IMR-90 (cell line): Measurements from ENCODE around the gene C10orf95. TPM values are rescaled to one million over a fixed set of nuclear protein-coding genes. Genes with fewer than 3 reads are reported as not detected.

ENCODE experiments used
- ATAC-seq: fragments of 200-7000 bp; cut with Tn5 transposase; 2 replicates; pipeline ENCODE4 v1.9.1; 2020; ENCODE audit warnings: low read depth, mild to moderate bottlenecking, moderate library complexity
- BruUV-seq: library from RNA; stranded (reverse); fragments of 400-500 nt; replicated peaks from 2 replicates; lab custom pipeline; 2021; lab: Mats Ljungman, UMichigan
- CTCF ChIA-PET: fragments of 300-600 bp; formaldehyde crosslinking; extraction: SDS; loops from one replicate; lab custom pipeline; 2021; ENCODE audit warnings: antibody characterized with exemption; lab: Yijun Ruan, JAX
- POLR2A ChIA-PET: fragments of 300-600 bp; sonication (Branson Sonifier 250); formaldehyde crosslinking; loops from one replicate; lab custom pipeline; 2022; ENCODE audit warnings: antibody characterized with exemption; ENCODE audit not compliant: unreplicated experiment; lab: Charles Lee
- DNase-seq: peaks from one replicate; pipeline ENCODE4 v3.0.0; 2013
- H2AFZ ChIP-seq: replicated peaks from 2 replicates; pipeline ENCODE3; 2013; ENCODE audit warnings: low read length, mild to moderate bottlenecking; ENCODE audit not compliant: poor library complexity
- H2AK5ac ChIP-seq: 2 replicates; pipeline ENCODE4 v1.6.1; 2013; ENCODE audit warnings: low read depth, low read length, inconsistent platforms
- H2AK9ac ChIP-seq: replicated peaks from 2 replicates; pipeline ENCODE3; 2013; ENCODE audit warnings: mild to moderate bottlenecking, low read depth, low read length, moderate library complexity; ENCODE audit not compliant: poor library complexity
- H2BK120ac ChIP-seq: 2 replicates; pipeline ENCODE4 v1.6.1; 2013; ENCODE audit warnings: low read depth, low read length, inconsistent platforms
- H2BK15ac ChIP-seq: 3 replicates; pipeline ENCODE4 v1.6.1; 2013; ENCODE audit warnings: low read depth, low read length, inconsistent platforms
- H2BK20ac ChIP-seq: 2 replicates; pipeline ENCODE4 v1.6.1; 2013; ENCODE audit warnings: low read depth, mild to moderate bottlenecking, inconsistent platforms, low read length, moderate library complexity
- H2BK5ac ChIP-seq: 2 replicates; pipeline ENCODE4 v1.6.1; 2013; ENCODE audit warnings: mild to moderate bottlenecking, low read depth, low read length, inconsistent platforms; ENCODE audit not compliant: poor library complexity, severe bottlenecking
- H3K14ac ChIP-seq: replicated peaks from 2 replicates; pipeline ENCODE4 v1.6.1; 2013; ENCODE audit warnings: low read depth, low read length, inconsistent platforms
- H3K18ac ChIP-seq: 2 replicates; pipeline ENCODE4 v1.6.1; 2013; ENCODE audit warnings: low read depth, low read length, control low read depth
- H3K23ac ChIP-seq: 2 replicates; pipeline ENCODE4 v1.6.1; 2013; ENCODE audit warnings: low read depth, low read length, inconsistent platforms
- H3K27ac ChIP-seq: 2 replicates; pipeline ENCODE4 v1.5.1; 2013; ENCODE audit warnings: mild to moderate bottlenecking, control low read depth, low read length; ENCODE audit not compliant: insufficient read depth
- H3K27me3 ChIP-seq: 2 replicates; pipeline ENCODE4 v1.6.1; 2013; ENCODE audit warnings: low read length; ENCODE audit not compliant: control insufficient read depth, insufficient read depth
- H3K36me3 ChIP-seq: 2 replicates; pipeline ENCODE4 v1.6.1; 2013; ENCODE audit warnings: low read length, mixed read lengths; ENCODE audit not compliant: control insufficient read depth, insufficient read depth
- H3K4ac ChIP-seq: 2 replicates; pipeline ENCODE4 v1.6.1; 2013; ENCODE audit warnings: low read depth, low read length, inconsistent platforms
- H3K4me1 ChIP-seq: 2 replicates; pipeline ENCODE4 v1.6.1; 2013; ENCODE audit warnings: low read length, mixed read lengths; ENCODE audit not compliant: control insufficient read depth, insufficient read depth
- H3K4me2 ChIP-seq: 2 replicates; pipeline ENCODE4 v1.6.1; 2013; ENCODE audit warnings: low read depth, mild to moderate bottlenecking, control low read depth, low read length, moderate library complexity
- H3K4me3 ChIP-seq: 2 replicates; pipeline ENCODE4 v1.5.1; 2013; ENCODE audit warnings: low read depth, mild to moderate bottlenecking, control low read depth, low read length, moderate library complexity; ENCODE audit not compliant: insufficient read depth
- H3K56ac ChIP-seq: 2 replicates; pipeline ENCODE4 v1.6.1; 2013; ENCODE audit warnings: low read length, inconsistent platforms; ENCODE audit not compliant: insufficient read depth; ENCODE audit errors: extremely low read depth
- H3K79me1 ChIP-seq, 2 experiments: 2 replicates each; pipeline ENCODE4 v1.6.1; 2013; ENCODE audit warnings: low read length in 2 of 2, inconsistent platforms in 1 of 2, low read depth in 1 of 2
- H3K9ac ChIP-seq: 2 replicates; pipeline ENCODE4 v1.6.1; 2013; ENCODE audit warnings: low read depth, low read length, control low read depth
- H3K9me1 ChIP-seq: 2 replicates; pipeline ENCODE4 v1.6.1; 2013; ENCODE audit warnings: low read length, inconsistent platforms; ENCODE audit not compliant: insufficient read depth
- H3K9me3 ChIP-seq: 2 replicates; pipeline ENCODE4 v1.6.1; 2013; ENCODE audit warnings: low read length; ENCODE audit not compliant: control insufficient read depth, insufficient read depth
- H4K20me1 ChIP-seq: 2 replicates; pipeline ENCODE4 v1.6.1; 2013; ENCODE audit warnings: low read length, inconsistent platforms; ENCODE audit not compliant: insufficient read depth
- H4K5ac ChIP-seq: 2 replicates; pipeline ENCODE4 v1.6.1; 2013; ENCODE audit warnings: mild to moderate bottlenecking, low read depth, low read length, control low read depth
- H4K8ac ChIP-seq, 2 experiments: 2 replicates each; pipeline ENCODE4 v1.6.1; 2013; ENCODE audit warnings: low read depth in 2 of 2, low read length in 2 of 2, control low read depth in 1 of 2, inconsistent platforms in 1 of 2
- H4K91ac ChIP-seq: 2 replicates; pipeline ENCODE4 v1.6.1; 2013; ENCODE audit warnings: low read depth, low read length, inconsistent platforms; ENCODE audit not compliant: insufficient read depth
- BHLHE40 ChIP-seq: fragments of 150-350 bp; IDR thresholded peaks from 2 replicates; pipeline ENCODE4 v1.6.1; 2016; ENCODE audit warnings: mild to moderate bottlenecking, low read depth, low read length
- CTCF ChIP-seq: conservative IDR thresholded peaks from 2 replicates; pipeline ENCODE4 v1.5.1; 2012; ENCODE audit warnings: mild to moderate bottlenecking, low read depth, low read length, improper control_type of control experiment
- ELK1 ChIP-seq: fragments of 150-350 bp; IDR thresholded peaks from 2 replicates; pipeline ENCODE4 v1.6.1; 2016; ENCODE audit warnings: low read depth, mild to moderate bottlenecking, low read length, moderate library complexity, borderline replicate concordance
- MAZ ChIP-seq: IDR thresholded peaks from 2 replicates; pipeline ENCODE4 v1.6.1; 2012; ENCODE audit warnings: low read depth, mild to moderate bottlenecking, low read length, improper control_type of control experiment, moderate library complexity, borderline replicate concordance
- NFE2L2 ChIP-seq: fragments of 150-350 bp; IDR thresholded peaks from 2 replicates; pipeline ENCODE4 v1.6.1; 2016; ENCODE audit warnings: low read depth, mild to moderate bottlenecking, low read length
- POLR2A ChIP-seq: IDR thresholded peaks from 2 replicates; pipeline ENCODE4 v1.6.1; 2012; ENCODE audit warnings: mild to moderate bottlenecking, low read depth, low read length
- USF2 ChIP-seq: fragments of 150-350 bp; IDR thresholded peaks from 2 replicates; pipeline ENCODE4 v1.6.1; 2017; ENCODE audit warnings: mild to moderate bottlenecking, antibody characterized with exemption, low read length, low read depth
- WGBS, 2 experiments: methylation state at CpG; one replicate each; pipeline versions ENCODE4 v1.1.5 to v1.1.7; 2013; ENCODE audit warnings: missing lambda C conversion rate in 2 of 2; ENCODE audit not compliant: insufficient read length in 1 of 2; ENCODE audit errors: extremely low coverage in 2 of 2; 5-methylcytosine and 5-hydroxymethylcytosine counted together
- dilution Hi-C: fragments of 300-500 bp; cut with HindIII; formaldehyde crosslinking; loops from one replicate; pipeline ENCODE4 v1.14.3; 2018; ENCODE audit warnings: low sequenced_read_pairs; ENCODE audit not compliant: unreplicated experiment
- in situ Hi-C: fragments of 300-500 bp; cut with MboI; formaldehyde crosslinking; loops from 3 replicates; pipeline ENCODE4 v1.14.3; 2019; ENCODE audit warnings: low sequenced_read_pairs, inconsistent platforms, mixed read lengths
- intact Hi-C: fragments of 100-400 bp; cut with micrococcal nuclease; formaldehyde crosslinking; loops from 2 replicates; pipeline ENCODE4 v1.10.0; 2022
- polyA plus RNA-seq, 3 experiments: library from polyadenylated mRNA; depleted of rRNA; stranded (reverse); fragments of >200 nt; gene quantifications; 2 replicates each; pipeline ENCODE4 v1.2.3, GENCODE V29; 2012; ENCODE audit warnings: low replicate concordance in 1 of 3
- total RNA-seq: library from RNA; depleted of rRNA; stranded (reverse); fragments of >200 nt; gene quantifications from 2 replicates; pipeline ENCODE4 v1.2.3, GENCODE V29; 2012

C10orf95 gene
- total and polyA plus RNA-seq, 2 of the 4 experiments (the other 2 are of a cell fraction) = not detected

GRCh38 chr10:102435133-102435497 is 16.2 kb downstream of the C10orf95 start:
- DNase-seq = no peak
- Histone ChIP-seq H2AFZ (peak overlapping the region; percentile 85), H3K4me3 (no peak overlapping the region), H2BK20ac (no peak overlapping the region; the same call in 1 of the 2 replicates), H3K36me3 (no peaks in the 10 kb centered on the region), H4K91ac (peak overlapping the region; percentile 43; the same call in 1 of the 2 replicates), H2BK5ac (no peak overlapping the region), H3K18ac (peak overlapping the region; percentile 69; the same call in 1 of the 2 replicates), H3K79me1 (peaks cover 6 to 18% of the 10 kb centered on the region in 2 experiments; a peak in 3 of 4 replicates), H2BK120ac (peak overlapping the region; percentile 39; the same call in 1 of the 2 replicates), H4K5ac (peak overlapping the region; percentile 87), H3K4ac (peak overlapping the region; percentile 34), H3K9me1 (peaks cover 5% of the 10 kb centered on the region; the same call in 1 of the 2 replicates), H3K27ac (peak overlapping the region; percentile 23; the same call in 1 of the 2 replicates), H2AK9ac (peak overlapping the region; percentile 12), H4K8ac (peak overlapping the region; percentile 34 to 94), H3K27me3 (no peaks in the 10 kb centered on the region), H3K9me3 (no peaks in the 10 kb centered on the region), H2AK5ac (peak overlapping the region; percentile 48; the same call in 1 of the 2 replicates), H3K4me1 (peaks cover 13% of the 10 kb centered on the region), H3K56ac (no peak overlapping the region), H3K9ac (0 out of 2 replicates have a peak overlapping the region, but pooled peaks have one; percentile 1), H4K20me1 (no peaks in the 10 kb centered on the region), H3K4me2 (no peak overlapping the region), H3K23ac (peak overlapping the region; percentile 49; the same call in 1 of the 2 replicates), H3K14ac (peak overlapping the region; percentile 62; the same call in 1 of the 2 replicates), H2BK15ac (no peak overlapping the region; the same call in 1 of the 3 replicates)
- TF ChIP-seq BHLHE40 (no peak), CTCF (no peak), MAZ (no peak), USF2 (no peak), POLR2A (no peak), NFE2L2 (no peak), ELK1 (no peak)
- dilution Hi-C loops (no loop called here), in situ Hi-C loops (no loop called here), intact Hi-C loops (no loop called here)
- no TSS peak for BruUV-seq
- no peak for ATAC-seq
- WGBS, 2 experiments = 100% methylated on average over 1 of the region's 5 CpGs; no CpG with 5 or more reads in 1 of the 2 experiments
- ChIA-PET CTCF (no interaction called here), POLR2A (interaction anchor here (0.6 kb wide), 1 partner anchor 18 kb away, joined by 5 read pairs; no protein-coding TSS in a partner anchor)
